ENCODE results near the gene CHD1.

Gene CHD1

GRCh38 chr5:98872674-98873073 lies 56.1 kb downstream of the CHD1 start:
- Histone ChIP-seq H3K27ac (ENCODE audit: low read depth, low read length) (no peak overlapping the region), H3K9me2 (replicated peaks; ENCODE audit: insufficient read depth, low read length) (no peaks in the 10 kb centered on the region), H3K9me3 (ENCODE audit: insufficient read depth, low read length) (no peaks in the 10 kb centered on the region), H3K4me2 (ENCODE audit: low read depth, low read length, poor library complexity, severe bottlenecking) (no peak overlapping the region), H3F3A (ENCODE audit: insufficient read depth) (no peaks in the 10 kb centered on the region), H3K4me3 (ENCODE audit: insufficient read depth, low read length, poor library complexity, severe bottlenecking) (no peak overlapping the region), H3K27me3 (ENCODE audit: low read length) (no peaks in the 10 kb centered on the region), H3K79me2 (ENCODE audit: insufficient read depth, low read length) (no peaks in the 10 kb centered on the region), H2AFZ (ENCODE audit: low read depth, low read length, severe bottlenecking) (no peak overlapping the region), H3K9ac (ENCODE audit: low read length) (no peak overlapping the region), H4K20me1 (ENCODE audit: low read depth, low read length) (no peaks in the 10 kb centered on the region), H3K36me3 (ENCODE audit: low read length) (peaks cover 77% of the 10 kb centered on the region)
- no peak for TF ChIP-seq EZH2phosphoT487 (conservative IDR thresholded peaks at IDR 0.05; ENCODE audit: low read length)
- TF ChIP-seq, protein P1, sequence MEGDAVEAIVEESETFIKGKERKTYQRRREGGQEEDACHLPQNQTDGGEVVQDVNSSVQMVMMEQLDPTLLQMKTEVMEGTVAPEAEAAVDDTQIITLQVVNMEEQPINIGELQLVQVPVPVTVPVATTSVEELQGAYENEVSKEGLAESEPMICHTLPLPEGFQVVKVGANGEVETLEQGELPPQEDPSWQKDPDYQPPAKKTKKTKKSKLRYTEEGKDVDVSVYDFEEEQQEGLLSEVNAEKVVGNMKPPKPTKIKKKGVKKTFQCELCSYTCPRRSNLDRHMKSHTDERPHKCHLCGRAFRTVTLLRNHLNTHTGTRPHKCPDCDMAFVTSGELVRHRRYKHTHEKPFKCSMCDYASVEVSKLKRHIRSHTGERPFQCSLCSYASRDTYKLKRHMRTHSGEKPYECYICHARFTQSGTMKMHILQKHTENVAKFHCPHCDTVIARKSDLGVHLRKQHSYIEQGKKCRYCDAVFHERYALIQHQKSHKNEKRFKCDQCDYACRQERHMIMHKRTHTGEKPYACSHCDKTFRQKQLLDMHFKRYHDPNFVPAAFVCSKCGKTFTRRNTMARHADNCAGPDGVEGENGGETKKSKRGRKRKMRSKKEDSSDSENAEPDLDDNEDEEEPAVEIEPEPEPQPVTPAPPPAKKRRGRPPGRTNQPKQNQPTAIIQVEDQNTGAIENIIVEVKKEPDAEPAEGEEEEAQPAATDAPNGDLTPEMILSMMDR (IDR thresholded peaks at IDR 0.05; ENCODE audit: insufficient read depth, low read length, poor library complexity, severe bottlenecking) = no peak

DNA sequence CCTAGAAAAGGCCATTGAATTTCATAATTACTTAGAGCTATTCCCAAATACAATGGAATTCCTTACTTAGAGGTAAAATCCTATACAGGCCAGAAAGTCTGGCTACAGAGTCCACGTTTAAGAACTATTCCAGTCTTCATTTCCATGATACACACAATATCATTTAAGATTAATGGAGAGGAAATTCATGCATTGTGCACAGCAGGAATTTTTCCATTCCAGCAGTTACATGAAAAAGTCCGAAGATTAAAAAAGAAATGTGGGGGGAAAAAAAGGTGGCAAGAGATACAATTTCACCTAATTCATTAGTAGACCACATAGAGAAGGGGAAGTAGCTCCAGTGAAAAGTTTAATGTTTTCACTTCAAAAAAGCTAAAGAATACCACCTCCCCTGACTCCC lies 63.1 kb downstream of the CHD1 start:
- H3K79me2 ChIP-seq (ENCODE audit: insufficient read depth, low read length) = no peaks in the 10 kb centered on the region
- H3K4me2 ChIP-seq (ENCODE audit: low read depth, low read length, poor library complexity, severe bottlenecking) = no peak overlapping the region
- H3K27ac ChIP-seq (ENCODE audit: low read depth, low read length) = no peak overlapping the region
- TF ChIP-seq, protein P1 (IDR thresholded peaks at IDR 0.05; ENCODE audit: insufficient read depth, low read length, poor library complexity, severe bottlenecking) = no peak
- TF ChIP-seq EZH2phosphoT487 (conservative IDR thresholded peaks at IDR 0.05; ENCODE audit: low read length) = no peak
- no peak overlapping the region for H3K9ac ChIP-seq (ENCODE audit: low read length)
- H3K9me2 ChIP-seq (replicated peaks; ENCODE audit: insufficient read depth, low read length) = no peaks in the 10 kb centered on the region
- no peaks in the 10 kb centered on the region for H3K9me3 ChIP-seq (ENCODE audit: insufficient read depth, low read length)
- no peaks in the 10 kb centered on the region for H4K20me1 ChIP-seq (ENCODE audit: low read depth, low read length)
- 0 out of 2 replicates have a peak, but pooled peaks cover 5% of the 10 kb centered on the region for H3F3A ChIP-seq (ENCODE audit: insufficient read depth)
- no peak overlapping the region for H3K4me3 ChIP-seq (ENCODE audit: insufficient read depth, low read length, poor library complexity, severe bottlenecking)
- H2AFZ ChIP-seq (ENCODE audit: low read depth, low read length, severe bottlenecking) = no peak overlapping the region
- H3K27me3 ChIP-seq (ENCODE audit: low read length) = no peaks in the 10 kb centered on the region
- H3K36me3 ChIP-seq (ENCODE audit: low read length) = peaks cover 61% of the 10 kb centered on the region

DNA sequence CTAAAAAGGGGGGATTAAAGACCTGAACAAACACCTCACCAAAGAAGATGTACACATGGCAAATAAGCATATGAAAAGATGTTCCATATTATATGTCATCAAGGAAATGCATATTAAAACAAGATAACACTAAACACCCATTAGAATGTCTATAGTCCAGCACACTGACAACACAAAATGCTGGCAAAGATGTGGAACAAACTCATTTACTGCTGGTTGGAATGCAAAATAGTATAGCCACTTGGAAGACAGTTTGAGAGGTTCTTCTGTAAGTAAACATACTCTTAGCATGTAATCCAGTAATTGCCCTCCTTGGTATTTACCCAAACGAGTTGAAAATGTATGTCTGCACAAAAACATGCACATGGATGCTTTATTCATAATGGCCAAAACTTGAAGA lies 81.8 kb downstream of the CHD1 start:
- no peak overlapping the region for H3K9ac ChIP-seq (ENCODE audit: low read length)
- no peaks in the 10 kb centered on the region for H3K79me2 ChIP-seq (ENCODE audit: insufficient read depth, low read length)
- no peaks in the 10 kb centered on the region for H3K9me2 ChIP-seq (replicated peaks; ENCODE audit: insufficient read depth, low read length)
- no peak overlapping the region for H2AFZ ChIP-seq (ENCODE audit: low read depth, low read length, severe bottlenecking)
- no peaks in the 10 kb centered on the region for H3K36me3 ChIP-seq (ENCODE audit: low read length)
- H3K4me2 ChIP-seq (ENCODE audit: low read depth, low read length, poor library complexity, severe bottlenecking) = no peak overlapping the region
- H4K20me1 ChIP-seq (ENCODE audit: low read depth, low read length) = no peaks in the 10 kb centered on the region
- H3K27me3 ChIP-seq (ENCODE audit: low read length) = no peaks in the 10 kb centered on the region
- TF ChIP-seq EZH2phosphoT487 (conservative IDR thresholded peaks at IDR 0.05; ENCODE audit: low read length) = no peak
- TF ChIP-seq, protein P1 (IDR thresholded peaks at IDR 0.05; ENCODE audit: insufficient read depth, low read length, poor library complexity, severe bottlenecking) = no peak
- no peak overlapping the region for H3K4me3 ChIP-seq (ENCODE audit: insufficient read depth, low read length, poor library complexity, severe bottlenecking)
- H3K9me3 ChIP-seq (ENCODE audit: insufficient read depth, low read length) = peaks cover 12% of the 10 kb centered on the region; the same call in 1 of the 2 replicates
- H3F3A ChIP-seq (ENCODE audit: insufficient read depth) = 0 out of 2 replicates have a peak, but pooled peaks cover 4% of the 10 kb centered on the region
- no peak overlapping the region for H3K27ac ChIP-seq (ENCODE audit: low read depth, low read length)

All from SU-DHL-6 (cell line).